Mesothelial cell of epicardium (in vitro differentiated cells): Measurements from ENCODE around the gene TEX51. TPM values are rescaled to one million over a fixed set of nuclear protein-coding genes. Genes with fewer than 3 reads are reported as not detected.

Experiments used
- DNase-seq, 2 experiments: peaks; one replicate each; pipeline ENCODE4 v3.0.0; 2021; ENCODE audit warnings: low spot score in 2 of 2; ENCODE audit not compliant: unreplicated experiment in 2 of 2
- H3K27ac Mint-ChIP-seq: 2 replicates; pipeline ENCODE4 v1.8.0; 2021; ENCODE audit warnings: mixed read lengths
- H3K27me3 Mint-ChIP-seq: 2 replicates; pipeline ENCODE4 v1.8.0; 2021; ENCODE audit warnings: low read depth, mixed read lengths
- H3K36me3 Mint-ChIP-seq: 2 replicates; pipeline ENCODE4 v1.8.0; 2021; ENCODE audit warnings: mixed read lengths
- H3K4me1 Mint-ChIP-seq: 2 replicates; pipeline ENCODE4 v1.8.0; 2021; ENCODE audit warnings: mixed read lengths
- H3K4me3 Mint-ChIP-seq: 2 replicates; pipeline ENCODE4 v1.8.0; 2021; ENCODE audit warnings: mild to moderate bottlenecking, moderate library complexity, mixed read lengths
- H3K9me3 Mint-ChIP-seq: 2 replicates; pipeline ENCODE4 v1.8.0; 2021; ENCODE audit warnings: mixed read lengths
- total RNA-seq: library from RNA; stranded (reverse); gene quantifications from 3 replicates; pipeline ENCODE4 v1.2.1, GENCODE V29; 2021
- TF ChIP-seq, protein P1 (sequence below): fragments of 200-600 bp; sonication (generic); IDR thresholded peaks from one replicate; pipeline ENCODE4 v1.5.0; 2021; ENCODE audit warnings: antibody characterized with exemption; ENCODE audit not compliant: unreplicated experiment

TEX51 gene
- total RNA-seq, 1 donor from 2014 or later, result not detected

DNA sequence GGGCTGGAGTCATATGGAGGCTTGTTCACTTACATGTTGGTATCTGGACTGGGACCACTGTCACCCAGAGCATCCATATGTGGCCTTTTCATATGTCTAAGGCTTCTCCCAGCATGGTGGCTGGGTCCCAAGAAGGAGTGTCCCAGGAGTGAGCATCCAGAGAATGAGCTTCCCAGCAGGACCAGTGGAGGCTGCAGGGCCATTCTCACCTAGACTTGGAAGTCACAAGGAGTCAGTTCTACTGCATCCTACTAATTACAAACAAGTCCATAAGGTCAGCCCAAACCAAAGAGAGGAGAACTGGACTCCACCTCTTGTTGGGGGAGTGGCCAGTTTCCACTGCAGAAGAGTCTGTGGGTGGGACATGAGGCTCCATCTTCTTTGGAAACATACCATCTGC is 5.1 kb upstream of the TEX51 start:
- TF ChIP-seq, protein P1, sequence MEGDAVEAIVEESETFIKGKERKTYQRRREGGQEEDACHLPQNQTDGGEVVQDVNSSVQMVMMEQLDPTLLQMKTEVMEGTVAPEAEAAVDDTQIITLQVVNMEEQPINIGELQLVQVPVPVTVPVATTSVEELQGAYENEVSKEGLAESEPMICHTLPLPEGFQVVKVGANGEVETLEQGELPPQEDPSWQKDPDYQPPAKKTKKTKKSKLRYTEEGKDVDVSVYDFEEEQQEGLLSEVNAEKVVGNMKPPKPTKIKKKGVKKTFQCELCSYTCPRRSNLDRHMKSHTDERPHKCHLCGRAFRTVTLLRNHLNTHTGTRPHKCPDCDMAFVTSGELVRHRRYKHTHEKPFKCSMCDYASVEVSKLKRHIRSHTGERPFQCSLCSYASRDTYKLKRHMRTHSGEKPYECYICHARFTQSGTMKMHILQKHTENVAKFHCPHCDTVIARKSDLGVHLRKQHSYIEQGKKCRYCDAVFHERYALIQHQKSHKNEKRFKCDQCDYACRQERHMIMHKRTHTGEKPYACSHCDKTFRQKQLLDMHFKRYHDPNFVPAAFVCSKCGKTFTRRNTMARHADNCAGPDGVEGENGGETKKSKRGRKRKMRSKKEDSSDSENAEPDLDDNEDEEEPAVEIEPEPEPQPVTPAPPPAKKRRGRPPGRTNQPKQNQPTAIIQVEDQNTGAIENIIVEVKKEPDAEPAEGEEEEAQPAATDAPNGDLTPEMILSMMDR, result no peak
- Mint-ChIP-seq H3K4me3 (no peak overlapping the region), H3K36me3 (no peaks in the 10 kb centered on the region), H3K9me3 (peaks cover 8% of the 10 kb centered on the region), H3K4me1 (no peaks in the 10 kb centered on the region), H3K27ac (no peak overlapping the region), H3K27me3 (peaks cover 17% of the 10 kb centered on the region)
- no peak for DNase-seq

DNA sequence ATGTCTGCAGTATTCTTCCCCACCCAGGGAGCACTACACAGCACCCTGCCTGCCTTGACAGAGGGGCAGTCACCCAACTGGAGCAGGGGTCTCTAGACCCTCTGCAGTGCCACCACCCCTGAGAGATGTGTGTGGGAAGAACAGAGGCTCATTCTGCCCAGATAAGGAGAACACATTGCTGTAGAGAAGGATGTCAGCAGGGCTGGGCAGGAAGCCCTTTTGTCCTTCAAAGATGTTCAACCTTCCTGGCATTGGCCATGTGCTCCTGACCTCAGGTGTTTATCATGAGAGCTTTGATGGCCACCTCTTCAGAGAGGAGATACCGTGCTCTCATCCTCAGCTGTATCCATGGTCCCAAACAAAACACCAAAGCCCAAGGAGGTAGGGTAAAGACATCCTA is 4.6 kb upstream of the TEX51 start:
- Mint-ChIP-seq H3K36me3 (no peaks in the 10 kb centered on the region), H3K9me3 (peaks cover 8% of the 10 kb centered on the region), H3K4me3 (no peak overlapping the region), H3K4me1 (no peaks in the 10 kb centered on the region), H3K27ac (no peak overlapping the region), H3K27me3 (peaks cover 17% of the 10 kb centered on the region)
- no peak for DNase-seq
- TF ChIP-seq, protein P1, result no peak

DNA sequence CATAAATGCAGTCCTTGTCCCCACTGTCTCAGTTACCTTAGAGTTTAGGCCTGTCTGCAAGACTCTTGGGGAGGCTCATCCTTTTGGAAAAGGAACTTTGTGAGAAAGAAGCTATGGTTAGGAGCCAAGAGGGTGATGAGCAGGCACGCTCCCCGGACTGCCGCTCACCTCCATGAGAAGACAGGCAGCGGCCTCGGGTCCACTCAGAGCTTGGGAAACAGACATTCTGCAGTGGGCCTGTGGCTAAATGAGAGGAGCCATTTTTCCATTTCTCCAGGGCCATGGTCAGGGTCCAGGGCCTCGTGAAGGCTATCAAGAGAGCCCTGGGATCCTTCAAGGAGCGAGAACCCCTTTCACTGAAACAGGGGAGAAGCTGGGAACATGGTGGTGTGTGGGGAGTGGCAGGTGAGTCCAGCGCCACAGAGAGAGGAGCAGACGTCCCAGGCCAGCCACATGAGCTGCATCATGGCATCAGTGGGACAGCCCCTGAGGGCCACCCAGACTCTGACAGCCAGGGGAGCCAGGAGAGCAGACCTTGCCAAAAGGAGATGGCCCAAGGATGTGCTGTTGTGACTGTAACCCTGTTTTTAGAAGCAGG is 4.0 kb upstream of the TEX51 start:
- peaks cover 15% of the 10 kb centered on the region for H3K27me3 Mint-ChIP-seq
- H3K36me3 Mint-ChIP-seq, result no peaks in the 10 kb centered on the region
- H3K4me3 Mint-ChIP-seq, result no peak overlapping the region
- H3K9me3 Mint-ChIP-seq, result peaks cover 8% of the 10 kb centered on the region
- H3K4me1 Mint-ChIP-seq, result no peaks in the 10 kb centered on the region
- DNase-seq, result no peak
- TF ChIP-seq, protein P1, result no peak
- no peak overlapping the region for H3K27ac Mint-ChIP-seq

DNA sequence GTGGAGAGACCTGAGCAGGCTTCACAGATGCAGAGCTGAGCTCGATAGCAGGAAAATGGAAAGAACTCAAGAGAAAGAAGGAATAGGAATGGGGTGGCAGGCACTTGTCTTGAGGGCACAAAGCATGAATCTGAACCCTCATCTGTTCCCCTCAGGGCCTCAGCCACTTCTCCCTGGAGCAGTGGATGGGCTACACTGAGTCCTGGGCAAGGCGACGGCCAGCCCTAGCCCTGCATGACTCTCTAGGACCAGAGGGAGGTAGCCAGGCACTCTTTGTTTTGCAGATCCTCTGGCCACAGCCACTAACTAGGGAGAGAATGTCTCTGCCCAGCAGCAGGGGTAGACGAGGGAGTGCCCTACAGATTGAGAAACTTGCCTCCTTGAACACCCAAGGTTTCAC is 3.4 kb upstream of the TEX51 start:
- no peak overlapping the region for H3K4me3 Mint-ChIP-seq

DNA sequence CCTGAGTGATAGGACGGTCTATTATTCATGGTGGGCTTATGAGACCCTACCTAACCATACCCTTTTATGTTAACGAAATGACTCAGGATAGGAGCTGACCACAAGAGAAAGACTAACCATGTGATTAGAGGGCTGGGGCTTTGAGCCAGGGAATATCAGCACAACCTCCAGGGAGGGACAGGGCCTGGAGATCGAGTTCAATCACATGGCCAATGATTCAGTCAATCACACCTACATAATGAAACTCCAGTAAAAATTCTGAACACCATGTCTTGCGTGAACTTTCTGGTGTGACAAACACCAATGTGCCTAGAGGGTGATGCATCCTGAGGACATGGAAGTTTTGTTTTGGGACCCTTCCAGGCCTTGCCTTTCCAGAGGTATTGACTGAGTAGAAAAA is 2.2 kb upstream of the TEX51 start:
- H3K4me1 Mint-ChIP-seq, result no peaks in the 10 kb centered on the region
- DNase-seq, result no peak
- no peaks in the 10 kb centered on the region for H3K36me3 Mint-ChIP-seq
- TF ChIP-seq, protein P1, result no peak
- peaks cover 16% of the 10 kb centered on the region for H3K27me3 Mint-ChIP-seq
- no peak overlapping the region for H3K4me3 Mint-ChIP-seq
- no peak overlapping the region for H3K27ac Mint-ChIP-seq
- peaks cover 11% of the 10 kb centered on the region for H3K9me3 Mint-ChIP-seq

More for the DNA sequence above, 3.4 kb upstream of the TEX51 start:
- TF ChIP-seq, protein P1, result no peak
- Mint-ChIP-seq H3K9me3 (peaks cover 8% of the 10 kb centered on the region), H3K4me1 (no peaks in the 10 kb centered on the region), H3K27ac (no peak overlapping the region), H3K36me3 (no peaks in the 10 kb centered on the region), H3K27me3 (peaks cover 15% of the 10 kb centered on the region)
- DNase-seq, result no peak
